Liver (tissue), 9 donors: ENCODE results near the gene RTEL1. TPM values are rescaled to one million over a fixed set of nuclear protein-coding genes. Genes with fewer than 3 reads are reported as not detected.
A peak's percentile ranks its signal among the peaks of the same experiment; 100 is the strongest.

Experiments used
- DNase-seq: peaks from one replicate; pipeline ENCODE4 v3.0.0-alpha.2; 2017; ENCODE audit warnings: low spot score
- H3K27ac ChIP-seq, 2 donors: one replicate each; pipeline ENCODE4 v1.7.0; 2013; ENCODE audit warnings: inconsistent platforms in 2 of 2, low read length in 2 of 2, control low read depth in 1 of 2, low read depth in 1 of 2, mild to moderate bottlenecking in 1 of 2
- H3K27me3 ChIP-seq, 4 donors: one replicate each; pipeline versions ENCODE4 v1.6.1 to v1.7.0; 2013; ENCODE audit warnings: low read length in 3 of 4, inconsistent platforms in 1 of 4, mild to moderate bottlenecking in 1 of 4, moderate library complexity in 1 of 4; ENCODE audit not compliant: control insufficient read depth in 4 of 4, insufficient read depth in 4 of 4
- H3K36me3 ChIP-seq, 4 donors: one replicate each; pipeline versions ENCODE4 v1.6.1 to v1.7.0; 2013; ENCODE audit warnings: low read length in 3 of 4, mild to moderate bottlenecking in 3 of 4, low read depth in 1 of 4, moderate library complexity in 1 of 4; ENCODE audit not compliant: control insufficient read depth in 4 of 4, insufficient read depth in 3 of 4
- H3K4me1 ChIP-seq, 4 donors: one replicate each; pipeline versions ENCODE4 v1.6.1 to v1.7.0; 2013; ENCODE audit warnings: low read length in 3 of 4, mild to moderate bottlenecking in 3 of 4, moderate library complexity in 1 of 4; ENCODE audit not compliant: control insufficient read depth in 4 of 4, insufficient read depth in 4 of 4
- H3K4me3 ChIP-seq, 3 donors: one replicate each; pipeline versions ENCODE4 v1.6.1 to v1.7.0; 2013; ENCODE audit warnings: low read length in 3 of 3, control low read depth in 1 of 3, low read depth in 1 of 3, mild to moderate bottlenecking in 1 of 3
- H3K9ac ChIP-seq, 2 donors: one replicate each; pipeline ENCODE4 v1.7.0; 2013; ENCODE audit warnings: low read length in 2 of 2, mild to moderate bottlenecking in 2 of 2, moderate library complexity in 2 of 2, control low read depth in 1 of 2, low read depth in 1 of 2
- H3K9me3 ChIP-seq, 4 donors: one replicate each; pipeline versions ENCODE4 v1.6.1 to v1.7.0; 2013; ENCODE audit warnings: low read length in 3 of 4; ENCODE audit not compliant: control insufficient read depth in 4 of 4
- EGR1 ChIP-seq, 2 donors: IDR thresholded peaks; 2 replicates each; pipeline ENCODE4 v1.6.1; 2016 to 2018; ENCODE audit warnings: antibody characterized with exemption in 2 of 2, low read depth in 2 of 2
- GABPA ChIP-seq, 2 donors: IDR thresholded peaks in 1 of 2; conservative IDR thresholded peaks in 1 of 2; 2 replicates each; pipeline ENCODE4 v1.6.1; 2016; ENCODE audit warnings: antibody characterized with exemption in 2 of 2, mild to moderate bottlenecking in 1 of 2, moderate library complexity in 1 of 2
- HNF4A ChIP-seq, 2 donors: conservative IDR thresholded peaks; 2 replicates each; pipeline ENCODE4 v1.6.1; 2016; ENCODE audit warnings: antibody characterized with exemption in 2 of 2, mild to moderate bottlenecking in 2 of 2
- HNF4G ChIP-seq: IDR thresholded peaks from 2 replicates; pipeline ENCODE4 v1.6.1; 2016; ENCODE audit warnings: antibody characterized with exemption
- JUND ChIP-seq, 2 donors: IDR thresholded peaks; 2 replicates each; pipeline ENCODE4 v1.6.1; 2016; ENCODE audit warnings: antibody characterized with exemption in 2 of 2
- NR2F2 ChIP-seq: IDR thresholded peaks from 2 replicates; pipeline ENCODE4 v1.6.1; 2016; ENCODE audit warnings: antibody characterized with exemption
- RXRA ChIP-seq, 2 donors: IDR thresholded peaks; 2 replicates each; pipeline ENCODE4 v1.6.1; 2017 to 2018; ENCODE audit warnings: antibody characterized with exemption in 2 of 2, mild to moderate bottlenecking in 1 of 2
- SP1 ChIP-seq: IDR thresholded peaks from 2 replicates; pipeline ENCODE4 v1.6.1; 2018; ENCODE audit warnings: antibody characterized with exemption, mild to moderate bottlenecking
- YY1 ChIP-seq: IDR thresholded peaks from 2 replicates; pipeline ENCODE4 v1.6.1; 2016; ENCODE audit warnings: antibody characterized with exemption, mild to moderate bottlenecking
- WGBS: extraction: QIAGEN DNeasy Blood & Tissue Kit; methylation state at CpG from one replicate; pipeline ENCODE4 v1.1.7; 2013; 5-methylcytosine and 5-hydroxymethylcytosine counted together
- polyA plus RNA-seq, 2 donors: library from polyadenylated mRNA; stranded (reverse) in 1 of 2; unstranded in 1 of 2; fragments of 200-250 nt in 1 of 2; fragments of >200 nt in 1 of 2; fragmentation: Nextera tagmentation in 1 of 2; extraction: Ambion mirVana in 1 of 2; gene quantifications; one replicate each; pipeline versions ENCODE4 v1.2.1 to v1.2.3, GENCODE V29; 2013 to 2015
- total RNA-seq, 2 donors: library from RNA; depleted of rRNA; stranded (reverse); fragments of >200 nt; gene quantifications; one replicate each; pipeline ENCODE4 v1.2.3, GENCODE V29; 2014
- TF ChIP-seq, protein P1 (sequence below): IDR thresholded peaks from 2 replicates; pipeline ENCODE4 v1.6.1; 2016; ENCODE audit warnings: antibody characterized with exemption
- TF ChIP-seq, protein P2 (sequence below): IDR thresholded peaks from 2 replicates; pipeline ENCODE4 v1.6.1; 2016; ENCODE audit warnings: antibody characterized with exemption
- TF ChIP-seq, protein P3 (sequence below): IDR thresholded peaks from 2 replicates; pipeline ENCODE4 v1.6.1; 2016; ENCODE audit warnings: antibody characterized with exemption, mild to moderate bottlenecking
- TF ChIP-seq, protein P4 (sequence below): IDR thresholded peaks from 2 replicates; pipeline ENCODE4 v1.6.1; 2016; ENCODE audit warnings: antibody characterized with exemption
- TF ChIP-seq, protein P5 (sequence below): fragments of 150-350 bp; IDR thresholded peaks from 2 replicates; pipeline ENCODE4 v1.5.1; 2017; ENCODE audit warnings: improper control_type of control experiment, low read depth, low read length; ENCODE audit not compliant: missing input control
- donor health status: healthy.
- donor health status: healthy.
- donor health status: healthy.
- donor health status: healthy.
- donor health status: healthy.

RTEL1 gene
- total and polyA plus RNA-seq, 4 donors = 3.7 to 16.9 (median 7.4) TPM

DNA sequence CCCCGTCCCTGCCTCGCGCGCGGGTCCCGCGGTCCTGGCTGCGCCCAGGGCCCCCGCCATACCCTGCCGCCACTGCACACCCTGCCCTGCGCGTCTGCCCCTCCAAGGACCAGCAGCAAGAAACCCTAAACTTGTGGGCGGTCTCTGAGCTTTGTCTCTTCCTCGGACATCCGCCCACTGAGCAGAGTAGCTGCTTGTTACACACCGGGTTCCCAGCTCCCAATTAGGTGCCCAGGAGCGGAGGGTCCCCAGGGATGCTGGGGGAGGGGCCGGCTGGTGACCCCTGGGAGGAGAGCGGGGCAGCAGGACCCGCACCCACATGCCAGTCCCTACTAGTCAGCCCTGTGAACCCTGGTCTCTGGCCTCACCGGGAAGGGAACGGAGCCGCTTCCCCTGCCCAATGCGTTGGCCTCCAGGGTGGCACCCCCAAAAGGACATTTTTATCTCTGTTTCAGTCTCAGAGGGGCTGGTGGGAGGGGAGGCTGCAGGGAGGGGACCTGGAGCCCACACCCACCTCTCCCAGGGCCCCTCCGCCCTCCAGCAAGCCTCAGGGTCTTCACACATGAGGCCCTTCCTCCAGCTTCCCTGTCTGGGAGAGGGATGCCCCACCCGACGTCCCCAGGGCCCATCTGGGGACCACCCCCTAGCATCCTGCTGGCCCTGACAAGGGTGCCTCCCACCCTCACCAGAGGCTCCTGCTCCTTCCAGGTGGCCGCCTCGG, 15.4 kb upstream of the RTEL1 start:
- peak overlapping the region in 1 of 2 donors; percentile 54 for H3K27ac ChIP-seq
- no peak for DNase-seq
- peaks cover 0 to 10% (median 7%) of the 10 kb centered on the region in 4 donors for H3K4me1 ChIP-seq
- no peaks in the 10 kb centered on the region for H3K9me3 ChIP-seq
- TF ChIP-seq RXRA (IDR thresholded peaks at IDR 0.05) (no peak), SP1 (no peak)
- no peak overlapping the region for H3K9ac ChIP-seq
- no peaks in the 10 kb centered on the region for H3K27me3 ChIP-seq
- peak overlapping the region in 1 of 3 donors; percentile 64 for H3K4me3 ChIP-seq
- H3K36me3 ChIP-seq = no peaks in the 10 kb centered on the region
- 34% methylated on average over 29 of the region's 29 CpGs for WGBS

DNA sequence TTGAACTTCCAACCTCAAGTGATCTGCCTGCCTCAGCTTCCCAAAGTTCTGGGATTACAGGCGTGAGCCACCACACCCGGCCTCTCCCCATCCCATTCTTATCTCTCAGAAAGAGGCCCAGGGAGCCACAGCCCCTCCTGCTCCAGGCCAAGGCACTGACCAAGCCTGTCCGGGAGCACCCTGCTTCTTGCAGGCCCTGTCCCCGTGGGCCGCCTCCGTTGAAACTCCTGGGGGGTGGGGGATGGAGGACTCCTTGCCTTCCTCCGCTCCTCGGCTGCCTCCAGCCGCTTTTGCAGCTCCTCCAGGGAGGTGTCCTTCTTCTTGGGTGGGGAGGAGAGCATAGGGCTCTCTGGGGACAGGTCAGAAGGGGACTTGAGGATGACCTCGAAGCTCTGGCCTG, 14.6 kb upstream of the RTEL1 start:
- H3K9me3 ChIP-seq = no peaks in the 10 kb centered on the region
- H3K4me1 ChIP-seq = peaks cover 0 to 10% (median 7%) of the 10 kb centered on the region in 4 donors
- WGBS = 91% methylated on average over 10 of the region's 10 CpGs
- no peak for TF ChIP-seq NR2F2
- no peak for DNase-seq
- H3K4me3 ChIP-seq = no peak overlapping the region
- H3K36me3 ChIP-seq = no peaks in the 10 kb centered on the region
- no peak overlapping the region for H3K27ac ChIP-seq
- no peak overlapping the region for H3K9ac ChIP-seq
- no peaks in the 10 kb centered on the region for H3K27me3 ChIP-seq

DNA sequence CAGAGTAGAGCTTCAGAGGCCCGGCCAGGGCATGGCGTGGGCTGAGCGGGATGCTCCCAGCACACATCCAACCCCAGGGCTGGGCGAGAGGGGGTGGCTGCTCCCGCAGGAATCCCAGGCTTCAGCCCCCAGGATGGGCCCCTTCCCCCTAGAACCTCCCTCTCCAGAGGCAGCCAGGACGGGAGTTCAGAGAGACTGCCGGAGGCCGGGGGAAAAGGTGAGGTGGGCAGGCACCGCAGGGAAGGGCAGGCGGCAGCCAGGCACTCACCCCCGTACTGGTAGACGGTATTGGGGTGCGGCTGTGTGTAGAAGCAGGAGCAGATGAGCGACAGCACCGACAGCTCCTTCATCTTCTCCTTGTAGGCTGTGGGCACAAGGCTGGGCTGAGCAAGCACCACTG, 14.2 kb upstream of the RTEL1 start:
- Histone ChIP-seq H3K4me1 (peaks cover 0 to 10% (median 7%) of the 10 kb centered on the region in 4 donors), H3K4me3 (no peak overlapping the region), H3K27me3 (no peaks in the 10 kb centered on the region), H3K36me3 (no peaks in the 10 kb centered on the region), H3K27ac (no peak overlapping the region), H3K9ac (no peak overlapping the region), H3K9me3 (no peaks in the 10 kb centered on the region)
- TF ChIP-seq HNF4G (no peak), NR2F2 (no peak), GABPA (IDR thresholded peaks at IDR 0.05 in 1 of 2, conservative IDR thresholded peaks at IDR 0.05 in 1 of 2) (no peak), YY1 (no peak), JUND (IDR thresholded peaks at IDR 0.05) (no peak), EGR1 (IDR thresholded peaks at IDR 0.05; ENCODE audit: low read depth in 2 of 2) (no peak), SP1 (no peak), RXRA (IDR thresholded peaks at IDR 0.05) (no peak), HNF4A (conservative IDR thresholded peaks at IDR 0.05) (no peak)
- TF ChIP-seq, protein P1, sequence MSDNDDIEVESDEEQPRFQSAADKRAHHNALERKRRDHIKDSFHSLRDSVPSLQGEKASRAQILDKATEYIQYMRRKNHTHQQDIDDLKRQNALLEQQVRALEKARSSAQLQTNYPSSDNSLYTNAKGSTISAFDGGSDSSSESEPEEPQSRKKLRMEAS = no peak
- TF ChIP-seq, protein P2, sequence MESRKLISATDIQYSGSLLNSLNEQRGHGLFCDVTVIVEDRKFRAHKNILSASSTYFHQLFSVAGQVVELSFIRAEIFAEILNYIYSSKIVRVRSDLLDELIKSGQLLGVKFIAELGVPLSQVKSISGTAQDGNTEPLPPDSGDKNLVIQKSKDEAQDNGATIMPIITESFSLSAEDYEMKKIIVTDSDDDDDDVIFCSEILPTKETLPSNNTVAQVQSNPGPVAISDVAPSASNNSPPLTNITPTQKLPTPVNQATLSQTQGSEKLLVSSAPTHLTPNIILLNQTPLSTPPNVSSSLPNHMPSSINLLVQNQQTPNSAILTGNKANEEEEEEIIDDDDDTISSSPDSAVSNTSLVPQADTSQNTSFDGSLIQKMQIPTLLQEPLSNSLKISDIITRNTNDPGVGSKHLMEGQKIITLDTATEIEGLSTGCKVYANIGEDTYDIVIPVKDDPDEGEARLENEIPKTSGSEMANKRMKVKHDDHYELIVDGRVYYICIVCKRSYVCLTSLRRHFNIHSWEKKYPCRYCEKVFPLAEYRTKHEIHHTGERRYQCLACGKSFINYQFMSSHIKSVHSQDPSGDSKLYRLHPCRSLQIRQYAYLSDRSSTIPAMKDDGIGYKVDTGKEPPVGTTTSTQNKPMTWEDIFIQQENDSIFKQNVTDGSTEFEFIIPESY = no peak
- TF ChIP-seq, protein P3, sequence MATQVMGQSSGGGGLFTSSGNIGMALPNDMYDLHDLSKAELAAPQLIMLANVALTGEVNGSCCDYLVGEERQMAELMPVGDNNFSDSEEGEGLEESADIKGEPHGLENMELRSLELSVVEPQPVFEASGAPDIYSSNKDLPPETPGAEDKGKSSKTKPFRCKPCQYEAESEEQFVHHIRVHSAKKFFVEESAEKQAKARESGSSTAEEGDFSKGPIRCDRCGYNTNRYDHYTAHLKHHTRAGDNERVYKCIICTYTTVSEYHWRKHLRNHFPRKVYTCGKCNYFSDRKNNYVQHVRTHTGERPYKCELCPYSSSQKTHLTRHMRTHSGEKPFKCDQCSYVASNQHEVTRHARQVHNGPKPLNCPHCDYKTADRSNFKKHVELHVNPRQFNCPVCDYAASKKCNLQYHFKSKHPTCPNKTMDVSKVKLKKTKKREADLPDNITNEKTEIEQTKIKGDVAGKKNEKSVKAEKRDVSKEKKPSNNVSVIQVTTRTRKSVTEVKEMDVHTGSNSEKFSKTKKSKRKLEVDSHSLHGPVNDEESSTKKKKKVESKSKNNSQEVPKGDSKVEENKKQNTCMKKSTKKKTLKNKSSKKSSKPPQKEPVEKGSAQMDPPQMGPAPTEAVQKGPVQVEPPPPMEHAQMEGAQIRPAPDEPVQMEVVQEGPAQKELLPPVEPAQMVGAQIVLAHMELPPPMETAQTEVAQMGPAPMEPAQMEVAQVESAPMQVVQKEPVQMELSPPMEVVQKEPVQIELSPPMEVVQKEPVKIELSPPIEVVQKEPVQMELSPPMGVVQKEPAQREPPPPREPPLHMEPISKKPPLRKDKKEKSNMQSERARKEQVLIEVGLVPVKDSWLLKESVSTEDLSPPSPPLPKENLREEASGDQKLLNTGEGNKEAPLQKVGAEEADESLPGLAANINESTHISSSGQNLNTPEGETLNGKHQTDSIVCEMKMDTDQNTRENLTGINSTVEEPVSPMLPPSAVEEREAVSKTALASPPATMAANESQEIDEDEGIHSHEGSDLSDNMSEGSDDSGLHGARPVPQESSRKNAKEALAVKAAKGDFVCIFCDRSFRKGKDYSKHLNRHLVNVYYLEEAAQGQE = no peak
- TF ChIP-seq, protein P4, sequence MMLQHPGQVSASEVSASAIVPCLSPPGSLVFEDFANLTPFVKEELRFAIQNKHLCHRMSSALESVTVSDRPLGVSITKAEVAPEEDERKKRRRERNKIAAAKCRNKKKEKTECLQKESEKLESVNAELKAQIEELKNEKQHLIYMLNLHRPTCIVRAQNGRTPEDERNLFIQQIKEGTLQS = no peak
- TF ChIP-seq, protein P5, sequence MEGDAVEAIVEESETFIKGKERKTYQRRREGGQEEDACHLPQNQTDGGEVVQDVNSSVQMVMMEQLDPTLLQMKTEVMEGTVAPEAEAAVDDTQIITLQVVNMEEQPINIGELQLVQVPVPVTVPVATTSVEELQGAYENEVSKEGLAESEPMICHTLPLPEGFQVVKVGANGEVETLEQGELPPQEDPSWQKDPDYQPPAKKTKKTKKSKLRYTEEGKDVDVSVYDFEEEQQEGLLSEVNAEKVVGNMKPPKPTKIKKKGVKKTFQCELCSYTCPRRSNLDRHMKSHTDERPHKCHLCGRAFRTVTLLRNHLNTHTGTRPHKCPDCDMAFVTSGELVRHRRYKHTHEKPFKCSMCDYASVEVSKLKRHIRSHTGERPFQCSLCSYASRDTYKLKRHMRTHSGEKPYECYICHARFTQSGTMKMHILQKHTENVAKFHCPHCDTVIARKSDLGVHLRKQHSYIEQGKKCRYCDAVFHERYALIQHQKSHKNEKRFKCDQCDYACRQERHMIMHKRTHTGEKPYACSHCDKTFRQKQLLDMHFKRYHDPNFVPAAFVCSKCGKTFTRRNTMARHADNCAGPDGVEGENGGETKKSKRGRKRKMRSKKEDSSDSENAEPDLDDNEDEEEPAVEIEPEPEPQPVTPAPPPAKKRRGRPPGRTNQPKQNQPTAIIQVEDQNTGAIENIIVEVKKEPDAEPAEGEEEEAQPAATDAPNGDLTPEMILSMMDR = no peak
- DNase-seq = no peak
- WGBS = 91% methylated on average over 15 of the region's 15 CpGs
